ENCODE data around the gene ZW10. TPM values are rescaled to one million over a fixed set of nuclear protein-coding genes. Genes with fewer than 3 reads are reported as not detected.

Gene ZW10
- total RNA-seq, 4 donors from 2014 or later, result 5.6 to 11.9 (median 8.6) TPM

- Histone ChIP-seq H3K27me3 (no peaks in the 10 kb centered on the region), H3K36me3 (peaks cover 0 to 16% (median under 1%) of the 10 kb centered on the region in 4 donors), H3K9me3 (no peaks in the 10 kb centered on the region), H3K4me1 (no peaks in the 10 kb centered on the region), H3K27ac (no peak overlapping the region), H3K4me3 (no peak overlapping the region)
- intact Hi-C loops (cut with DNase I; ENCODE audit: low total_unique reads), result no loop called here
- TF ChIP-seq POLR2A (IDR thresholded peaks at IDR 0.05) (no peak), EP300 (IDR thresholded peaks at IDR 0.05; ENCODE audit: low read depth) (no peak), POLR2AphosphoS5 (IDR thresholded peaks at IDR 0.05) (no peak), CTCF (IDR thresholded peaks at IDR 0.05) (no peak)
- WGBS, 2 donors (ENCODE audit: low coverage in 1 of 2), result 94 to 100% methylated on average over 1 of the region's 1 CpG
- in situ Hi-C loops (cut with MboI; ENCODE audit: low pct_ligation_motif_present in 1 of 4, low pct_unique_long_range_greater_than_20kb in 1 of 4, low sequenced_read_pairs in 3 of 4), result no loop called here
- DNase-seq, result no peak
Measured at GRCh38 chr11:113817162-113817561, 43.7 kb upstream of the ZW10 start.

GRCh38 chr11:113814181-113814580 is 40.7 kb upstream of the ZW10 start:
- H3K4me3 ChIP-seq, result no peak overlapping the region
- H3K36me3 ChIP-seq, result peaks cover 0 to 17% (median 3%) of the 10 kb centered on the region in 4 donors
- H3K27me3 ChIP-seq, result no peaks in the 10 kb centered on the region
- in situ Hi-C loops (cut with MboI; ENCODE audit: low pct_ligation_motif_present in 1 of 4, low pct_unique_long_range_greater_than_20kb in 1 of 4, low sequenced_read_pairs in 3 of 4), result no loop called here
- H3K9me3 ChIP-seq, result no peaks in the 10 kb centered on the region
- intact Hi-C loops (cut with DNase I; ENCODE audit: low total_unique reads), result no loop called here
- no peak for DNase-seq
- H3K4me1 ChIP-seq, result no peaks in the 10 kb centered on the region
- H3K27ac ChIP-seq, result no peak overlapping the region
- no peak for TF ChIP-seq POLR2AphosphoS5 (IDR thresholded peaks at IDR 0.05)
- no peak for TF ChIP-seq POLR2A (IDR thresholded peaks at IDR 0.05)
- TF ChIP-seq CTCF (IDR thresholded peaks at IDR 0.05), result no peak
- no peak for TF ChIP-seq EP300 (IDR thresholded peaks at IDR 0.05; ENCODE audit: low read depth)

- Histone ChIP-seq H3K36me3 (peaks cover 0 to 38% (median 18%) of the 10 kb centered on the region in 4 donors), H3K9me3 (no peaks in the 10 kb centered on the region), H3K4me3 (no peak overlapping the region), H3K4me1 (no peaks in the 10 kb centered on the region), H3K27me3 (no peaks in the 10 kb centered on the region), H3K27ac (no peak overlapping the region)
- in situ Hi-C loops (cut with MboI; ENCODE audit: low pct_ligation_motif_present in 1 of 4, low pct_unique_long_range_greater_than_20kb in 1 of 4, low sequenced_read_pairs in 3 of 4) (no loop called here), intact Hi-C loops (cut with DNase I; ENCODE audit: low total_unique reads) (no loop called here)
- DNase-seq, result no peak
- WGBS, 2 donors (ENCODE audit: low coverage in 1 of 2), result 44 to 47% methylated on average over 2 of the region's 2 CpGs
- no peak for TF ChIP-seq CTCF (IDR thresholded peaks at IDR 0.05)
- TF ChIP-seq POLR2A (IDR thresholded peaks at IDR 0.05), result no peak
- no peak for TF ChIP-seq POLR2AphosphoS5 (IDR thresholded peaks at IDR 0.05)
- no peak for TF ChIP-seq EP300 (IDR thresholded peaks at IDR 0.05; ENCODE audit: low read depth)
Measured at GRCh38 chr11:113808931-113809330, 35.4 kb upstream of the ZW10 start.

- WGBS, 2 donors (ENCODE audit: low coverage in 1 of 2), result 94% methylated on average over 2 of the region's 2 CpGs; no CpG with 5 or more reads in 1 of the 2 donors
- in situ Hi-C loops (cut with MboI; ENCODE audit: low pct_ligation_motif_present in 1 of 4, low pct_unique_long_range_greater_than_20kb in 1 of 4, low sequenced_read_pairs in 3 of 4) (no loop called here), intact Hi-C loops (cut with DNase I; ENCODE audit: low total_unique reads) (no loop called here)
- Histone ChIP-seq H3K36me3 (peaks cover 0 to 58% (median 21%) of the 10 kb centered on the region in 4 donors), H3K4me3 (no peak overlapping the region), H3K27ac (no peak overlapping the region), H3K4me1 (no peaks in the 10 kb centered on the region), H3K9me3 (no peaks in the 10 kb centered on the region), H3K27me3 (no peaks in the 10 kb centered on the region)
- peak; percentile 11 for DNase-seq
- no peak for TF ChIP-seq EP300 (IDR thresholded peaks at IDR 0.05; ENCODE audit: low read depth)
- TF ChIP-seq CTCF (IDR thresholded peaks at IDR 0.05), result peak in 4 of 5 experiments; percentile 21 to 36 (median 24)
Measured at GRCh38 chr11:113806406-113806805, 32.9 kb upstream of the ZW10 start.

All from transverse colon (tissue), 4 donors.